GM12878 (cell line): ENCODE measurements around the gene CBX2. TPM values are rescaled to one million over a fixed set of nuclear protein-coding genes. Genes with fewer than 3 reads are reported as not detected.

Experiments used
- BCLAF1 ChIP-seq: fragments of 450-650 bp; IDR thresholded peaks from 2 replicates; pipeline ENCODE4 v1.6.1; 2017; ENCODE audit warnings: antibody characterized with exemption, mild to moderate bottlenecking, moderate library complexity
- CHD1 ChIP-seq: IDR thresholded peaks from 2 replicates; pipeline ENCODE4 v1.6.1; 2012; ENCODE audit warnings: low read depth, low read length, improper control_type of control experiment
- ETV6 ChIP-seq, 2 experiments: fragments of 450-650 bp in 1 of 2; IDR thresholded peaks in 1 of 2; conservative IDR thresholded peaks in 1 of 2; 2 replicates each; pipeline ENCODE4 v1.6.1; 2014; ENCODE audit warnings: antibody characterized with exemption in 1 of 2, borderline replicate concordance in 1 of 2, low read depth in 1 of 2, mild to moderate bottlenecking in 1 of 2, moderate library complexity in 1 of 2
- MAX ChIP-seq: IDR thresholded peaks from 2 replicates; pipeline ENCODE4 v1.6.1; 2012; ENCODE audit warnings: low read depth, low read length, improper control_type of control experiment
- SP1 ChIP-seq: IDR thresholded peaks from one replicate; pipeline ENCODE4 v1.6.1; 2011; ENCODE audit warnings: low read depth, low read length
- TCF3 ChIP-seq: IDR thresholded peaks from 2 replicates; pipeline ENCODE4 v1.6.1; 2012; ENCODE audit warnings: low read depth, mild to moderate bottlenecking, low read length, borderline replicate concordance; ENCODE audit not compliant: insufficient read depth
- ZNF217 ChIP-seq: fragments of 450-650 bp; IDR thresholded peaks from 2 replicates; pipeline ENCODE4 v1.6.1; 2017; ENCODE audit warnings: antibody characterized with exemption, mild to moderate bottlenecking
- polyA plus RNA-seq, 11 experiments: library from polyadenylated mRNA; depleted of rRNA in 4 of 11; unstranded in 6 of 11; stranded (reverse) in 5 of 11; fragments of >200 nt; fragmentation: Nextera tagmentation in 4 of 11; fragmentation: Illumina TruSeq in 1 of 11; extraction: Ambion mirVana in 4 of 11; extraction: Trizol in 1 of 11; gene quantifications; 1 replicate in 1 of 11; 2 replicates in 10 of 11; pipeline versions ENCODE4 v1.2.1 to v1.2.3, GENCODE V29; 2011 to 2016; ENCODE audit warnings: inconsistent platforms in 2 of 11, missing spikeins in 2 of 11, low read depth in 1 of 11
- total RNA-seq, 4 experiments: library from RNA; depleted of rRNA in 3 of 4; stranded (reverse); fragments of >200 nt in 3 of 4; fragmentation: Illumina TruSeq in 1 of 4; extraction: Trizol in 1 of 4; gene quantifications; 2 replicates each; pipeline versions ENCODE4 v1.2.1 to v1.2.3, GENCODE V29; 2013 to 2021
- TF ChIP-seq, protein P1 (sequence below): fragments of 450-650 bp; IDR thresholded peaks from 2 replicates; pipeline ENCODE4 v1.6.1; 2017; ENCODE audit warnings: low read depth, mild to moderate bottlenecking, moderate library complexity
- TF ChIP-seq, protein P2 (sequence below): fragments of 450-650 bp; IDR thresholded peaks from 2 replicates; pipeline ENCODE4 v1.6.1; 2017; ENCODE audit warnings: borderline replicate concordance
- TF ChIP-seq, protein P3 (sequence below): fragments of 450-650 bp; conservative IDR thresholded peaks from 2 replicates; pipeline ENCODE4 v1.6.1; 2017; ENCODE audit warnings: mild to moderate bottlenecking, moderate library complexity
- TF ChIP-seq, protein P4 (sequence below): IDR thresholded peaks from 2 replicates; pipeline ENCODE4 v1.6.1; 2011; ENCODE audit warnings: borderline replicate concordance, low read depth, mild to moderate bottlenecking, moderate library complexity, mixed read lengths, low read length; ENCODE audit not compliant: insufficient read depth; ENCODE audit errors: extremely low read length
- TF ChIP-seq, protein P5 (sequence below): IDR thresholded peaks from 2 replicates; pipeline ENCODE4 v1.6.1; 2011; ENCODE audit warnings: low read depth, low read length, improper control_type of control experiment, borderline replicate concordance

The CBX2 gene
- total and polyA plus RNA-seq, 10 of the 15 experiments (the other 5 are each of a cell fraction or from before 2014, with no cell fraction given) = 0.35 to 7.5 (median 4.2) TPM

DNA sequence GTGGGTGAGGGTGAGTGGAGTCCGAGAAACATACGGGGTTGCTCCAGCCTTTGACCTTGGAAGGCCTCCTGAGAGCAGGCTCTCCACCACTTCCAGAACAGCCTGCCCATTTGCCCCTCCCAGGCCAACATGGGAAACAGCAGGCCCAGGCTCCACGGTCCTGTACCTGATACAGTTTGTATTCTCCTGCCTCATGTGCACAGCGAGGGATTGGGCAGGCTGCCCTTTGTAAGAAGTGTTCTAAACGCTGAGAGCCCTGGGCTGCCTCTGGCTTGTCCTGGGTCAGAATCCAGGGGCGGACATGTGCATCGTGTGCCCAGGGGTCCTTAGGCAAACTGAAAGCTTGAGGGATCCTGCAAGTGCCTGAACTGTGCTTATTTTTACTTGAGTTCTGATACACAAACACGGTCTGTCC lies 3.4 kb upstream of the CBX2 start (continued):
- TF ChIP-seq, protein P1, sequence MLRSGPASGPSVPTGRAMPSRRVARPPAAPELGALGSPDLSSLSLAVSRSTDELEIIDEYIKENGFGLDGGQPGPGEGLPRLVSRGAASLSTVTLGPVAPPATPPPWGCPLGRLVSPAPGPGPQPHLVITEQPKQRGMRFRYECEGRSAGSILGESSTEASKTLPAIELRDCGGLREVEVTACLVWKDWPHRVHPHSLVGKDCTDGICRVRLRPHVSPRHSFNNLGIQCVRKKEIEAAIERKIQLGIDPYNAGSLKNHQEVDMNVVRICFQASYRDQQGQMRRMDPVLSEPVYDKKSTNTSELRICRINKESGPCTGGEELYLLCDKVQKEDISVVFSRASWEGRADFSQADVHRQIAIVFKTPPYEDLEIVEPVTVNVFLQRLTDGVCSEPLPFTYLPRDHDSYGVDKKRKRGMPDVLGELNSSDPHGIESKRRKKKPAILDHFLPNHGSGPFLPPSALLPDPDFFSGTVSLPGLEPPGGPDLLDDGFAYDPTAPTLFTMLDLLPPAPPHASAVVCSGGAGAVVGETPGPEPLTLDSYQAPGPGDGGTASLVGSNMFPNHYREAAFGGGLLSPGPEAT = no peak
- TF ChIP-seq BCLAF1 = no peak
- no peak for TF ChIP-seq CHD1
- TF ChIP-seq, protein P2, sequence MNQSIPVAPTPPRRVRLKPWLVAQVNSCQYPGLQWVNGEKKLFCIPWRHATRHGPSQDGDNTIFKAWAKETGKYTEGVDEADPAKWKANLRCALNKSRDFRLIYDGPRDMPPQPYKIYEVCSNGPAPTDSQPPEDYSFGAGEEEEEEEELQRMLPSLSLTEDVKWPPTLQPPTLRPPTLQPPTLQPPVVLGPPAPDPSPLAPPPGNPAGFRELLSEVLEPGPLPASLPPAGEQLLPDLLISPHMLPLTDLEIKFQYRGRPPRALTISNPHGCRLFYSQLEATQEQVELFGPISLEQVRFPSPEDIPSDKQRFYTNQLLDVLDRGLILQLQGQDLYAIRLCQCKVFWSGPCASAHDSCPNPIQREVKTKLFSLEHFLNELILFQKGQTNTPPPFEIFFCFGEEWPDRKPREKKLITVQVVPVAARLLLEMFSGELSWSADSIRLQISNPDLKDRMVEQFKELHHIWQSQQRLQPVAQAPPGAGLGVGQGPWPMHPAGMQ = no peak
- TF ChIP-seq, protein P3, sequence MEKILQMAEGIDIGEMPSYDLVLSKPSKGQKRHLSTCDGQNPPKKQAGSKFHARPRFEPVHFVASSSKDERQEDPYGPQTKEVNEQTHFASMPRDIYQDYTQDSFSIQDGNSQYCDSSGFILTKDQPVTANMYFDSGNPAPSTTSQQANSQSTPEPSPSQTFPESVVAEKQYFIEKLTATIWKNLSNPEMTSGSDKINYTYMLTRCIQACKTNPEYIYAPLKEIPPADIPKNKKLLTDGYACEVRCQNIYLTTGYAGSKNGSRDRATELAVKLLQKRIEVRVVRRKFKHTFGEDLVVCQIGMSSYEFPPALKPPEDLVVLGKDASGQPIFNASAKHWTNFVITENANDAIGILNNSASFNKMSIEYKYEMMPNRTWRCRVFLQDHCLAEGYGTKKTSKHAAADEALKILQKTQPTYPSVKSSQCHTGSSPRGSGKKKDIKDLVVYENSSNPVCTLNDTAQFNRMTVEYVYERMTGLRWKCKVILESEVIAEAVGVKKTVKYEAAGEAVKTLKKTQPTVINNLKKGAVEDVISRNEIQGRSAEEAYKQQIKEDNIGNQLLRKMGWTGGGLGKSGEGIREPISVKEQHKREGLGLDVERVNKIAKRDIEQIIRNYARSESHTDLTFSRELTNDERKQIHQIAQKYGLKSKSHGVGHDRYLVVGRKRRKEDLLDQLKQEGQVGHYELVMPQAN = no peak
- no peak for TF ChIP-seq ETV6 (conservative IDR thresholded peaks at IDR 0.05 in 1 of 2, IDR thresholded peaks at IDR 0.05 in 1 of 2; ENCODE audit: borderline replicate concordance in 1 of 2, low read depth in 1 of 2)
- TF ChIP-seq, protein P4, sequence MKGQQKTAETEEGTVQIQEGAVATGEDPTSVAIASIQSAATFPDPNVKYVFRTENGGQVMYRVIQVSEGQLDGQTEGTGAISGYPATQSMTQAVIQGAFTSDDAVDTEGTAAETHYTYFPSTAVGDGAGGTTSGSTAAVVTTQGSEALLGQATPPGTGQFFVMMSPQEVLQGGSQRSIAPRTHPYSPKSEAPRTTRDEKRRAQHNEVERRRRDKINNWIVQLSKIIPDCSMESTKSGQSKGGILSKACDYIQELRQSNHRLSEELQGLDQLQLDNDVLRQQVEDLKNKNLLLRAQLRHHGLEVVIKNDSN = no peak
- TF ChIP-seq ZNF217 = no peak
- no peak for TF ChIP-seq TCF3
- TF ChIP-seq SP1 = no peak
- TF ChIP-seq MAX = no peak
- TF ChIP-seq, protein P5, sequence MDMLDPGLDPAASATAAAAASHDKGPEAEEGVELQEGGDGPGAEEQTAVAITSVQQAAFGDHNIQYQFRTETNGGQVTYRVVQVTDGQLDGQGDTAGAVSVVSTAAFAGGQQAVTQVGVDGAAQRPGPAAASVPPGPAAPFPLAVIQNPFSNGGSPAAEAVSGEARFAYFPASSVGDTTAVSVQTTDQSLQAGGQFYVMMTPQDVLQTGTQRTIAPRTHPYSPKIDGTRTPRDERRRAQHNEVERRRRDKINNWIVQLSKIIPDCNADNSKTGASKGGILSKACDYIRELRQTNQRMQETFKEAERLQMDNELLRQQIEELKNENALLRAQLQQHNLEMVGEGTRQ = no peak
